H9 (cell line): ENCODE measurements around the gene LRRC8B. TPM values are rescaled to one million over a fixed set of nuclear protein-coding genes. Genes with fewer than 3 reads are reported as not detected.

Source experiments
- DNase-seq: peaks from one replicate; pipeline ENCODE4 v3.0.0-alpha.2; 2017
- H2AFZ ChIP-seq: one replicate; pipeline ENCODE4 v1.6.1; 2013; ENCODE audit warnings: mild to moderate bottlenecking, low read length, control low read depth, moderate library complexity
- H2AK5ac ChIP-seq: 2 replicates; pipeline ENCODE4 v1.6.1; 2013; ENCODE audit warnings: low read length, control low read depth, mixed read lengths; ENCODE audit not compliant: insufficient read length
- H2BK120ac ChIP-seq: one replicate; pipeline ENCODE4 v1.6.1; 2013; ENCODE audit warnings: low read depth, mild to moderate bottlenecking, low read length, control low read depth, inconsistent platforms; ENCODE audit not compliant: poor library complexity, severe bottlenecking
- H2BK12ac ChIP-seq: 2 replicates; pipeline ENCODE4 v1.6.1; 2013; ENCODE audit warnings: low read length, control low read depth, mixed read lengths, low read depth; ENCODE audit not compliant: insufficient read length
- H2BK15ac ChIP-seq: 2 replicates; pipeline ENCODE4 v1.6.1; 2013; ENCODE audit warnings: low read depth, low read length, control low read depth
- H2BK20ac ChIP-seq: one replicate; pipeline ENCODE4 v1.6.1; 2013; ENCODE audit warnings: low read depth, mild to moderate bottlenecking, low read length, control low read depth, inconsistent platforms; ENCODE audit not compliant: poor library complexity, severe bottlenecking
- H2BK5ac ChIP-seq: 2 replicates; pipeline ENCODE4 v1.6.1; 2013; ENCODE audit warnings: low read length, control low read depth, mixed read lengths; ENCODE audit not compliant: insufficient read length
- H3K14ac ChIP-seq: 2 replicates; pipeline ENCODE4 v1.6.1; 2013; ENCODE audit warnings: low read length, control low read depth; ENCODE audit not compliant: insufficient read depth
- H3K18ac ChIP-seq: 2 replicates; pipeline ENCODE4 v1.6.1; 2013; ENCODE audit warnings: low read depth, mild to moderate bottlenecking, mixed read lengths, low read length, control low read depth; ENCODE audit not compliant: insufficient read length
- H3K23ac ChIP-seq: 2 replicates; pipeline ENCODE4 v1.6.1; 2013; ENCODE audit warnings: low read length, control low read depth, mixed read lengths, low read depth; ENCODE audit not compliant: insufficient read length
- H3K23me2 ChIP-seq: 2 replicates; pipeline ENCODE4 v1.6.1; 2013; ENCODE audit warnings: low read depth, mild to moderate bottlenecking, mixed read lengths, low read length, control low read depth; ENCODE audit not compliant: insufficient read length, poor library complexity, severe bottlenecking
- H3K27ac ChIP-seq: 2 replicates; pipeline ENCODE4 v1.5.1; 2013; ENCODE audit warnings: low read length, control low read depth, mixed read lengths, low read depth; ENCODE audit not compliant: insufficient read length
- H3K27me3 ChIP-seq: 2 replicates; pipeline ENCODE4 v1.6.1; 2013; ENCODE audit warnings: low read length, control low read depth, inconsistent platforms; ENCODE audit not compliant: insufficient read depth
- H3K4ac ChIP-seq: 2 replicates; pipeline ENCODE4 v1.6.1; 2013; ENCODE audit warnings: low read depth, mild to moderate bottlenecking, control low read depth, inconsistent platforms, low read length, moderate library complexity
- H3K4me1 ChIP-seq: 2 replicates; pipeline ENCODE4 v1.6.1; 2013; ENCODE audit warnings: low read length, control low read depth, inconsistent platforms; ENCODE audit not compliant: insufficient read depth
- H3K4me2 ChIP-seq: 2 replicates; pipeline ENCODE4 v1.6.1; 2013; ENCODE audit warnings: low read length, control low read depth, mixed read lengths; ENCODE audit not compliant: insufficient read length, insufficient read depth
- H3K56ac ChIP-seq: 2 replicates; pipeline ENCODE4 v1.6.1; 2013; ENCODE audit warnings: low read depth, mild to moderate bottlenecking, mixed read lengths, low read length, control low read depth; ENCODE audit not compliant: insufficient read length
- H3K79me1 ChIP-seq: 2 replicates; pipeline ENCODE4 v1.6.1; 2013; ENCODE audit warnings: low read depth, mild to moderate bottlenecking, moderate library complexity, low read length, control low read depth, inconsistent platforms; ENCODE audit not compliant: insufficient read depth, poor library complexity, severe bottlenecking
- H3K79me2 ChIP-seq: 2 replicates; pipeline ENCODE4 v1.6.1; 2013; ENCODE audit warnings: low read length, control low read depth, inconsistent platforms; ENCODE audit not compliant: insufficient read depth
- H3K9ac ChIP-seq: 2 replicates; pipeline ENCODE4 v1.6.1; 2013; ENCODE audit warnings: low read length, control low read depth, mixed read lengths; ENCODE audit not compliant: insufficient read length; ENCODE audit errors: extremely low read depth
- H3K9me3 ChIP-seq: one replicate; pipeline ENCODE4 v1.6.1; 2013; ENCODE audit warnings: low read depth, low read length, inconsistent platforms; ENCODE audit not compliant: control insufficient read depth
- H3T11ph ChIP-seq: one replicate; pipeline ENCODE4 v1.6.1; 2013; ENCODE audit warnings: mild to moderate bottlenecking, low read length, control low read depth, inconsistent platforms
- H4K20me1 ChIP-seq: one replicate; pipeline ENCODE4 v1.6.1; 2013; ENCODE audit not compliant: control insufficient read depth, insufficient read length, insufficient read depth
- H4K5ac ChIP-seq: 2 replicates; pipeline ENCODE4 v1.6.1; 2013; ENCODE audit warnings: low read depth, mild to moderate bottlenecking, mixed read lengths, low read length, control low read depth; ENCODE audit not compliant: insufficient read length
- H4K8ac ChIP-seq: replicated peaks from 2 replicates; pipeline ENCODE4 v1.6.1; 2013; ENCODE audit warnings: low read length, control low read depth, mixed read lengths, low read depth; ENCODE audit not compliant: insufficient read length
- H4K91ac ChIP-seq: 2 replicates; pipeline ENCODE4 v1.6.1; 2013; ENCODE audit warnings: low read depth, mild to moderate bottlenecking, moderate library complexity, mixed read lengths, low read length, control low read depth; ENCODE audit not compliant: insufficient read length
- H3K27ac Mint-ChIP-seq, 3 experiments: 2 replicates in 2 of 3; 3 replicates in 1 of 3; pipeline ENCODE4 v1.8.0; 2020 to 2021; ENCODE audit warnings: mixed read lengths in 3 of 3, mild to moderate bottlenecking in 1 of 3, moderate library complexity in 1 of 3
- H3K27me3 Mint-ChIP-seq: 2 replicates; pipeline ENCODE4 v1.8.0; 2021; ENCODE audit warnings: low read depth, mild to moderate bottlenecking, moderate library complexity, mixed read lengths
- H3K36me3 Mint-ChIP-seq, 3 experiments: 2 replicates in 2 of 3; 3 replicates in 1 of 3; pipeline ENCODE4 v1.8.0; 2020 to 2021; ENCODE audit warnings: low read depth in 3 of 3, mixed read lengths in 3 of 3; ENCODE audit not compliant: insufficient read depth in 1 of 3
- H3K4me1 Mint-ChIP-seq, 2 experiments: 2 replicates each; pipeline ENCODE4 v1.8.0; 2020; ENCODE audit warnings: mixed read lengths in 2 of 2
- H3K4me3 Mint-ChIP-seq, 2 experiments: 2 replicates in 1 of 2; 3 replicates in 1 of 2; pipeline ENCODE4 v1.8.0; 2020 to 2021; ENCODE audit warnings: mild to moderate bottlenecking in 2 of 2, mixed read lengths in 2 of 2, moderate library complexity in 1 of 2
- H3K9me3 Mint-ChIP-seq, 2 experiments: 2 replicates in 1 of 2; 3 replicates in 1 of 2; pipeline ENCODE4 v1.8.0; 2020; ENCODE audit warnings: mild to moderate bottlenecking in 2 of 2, mixed read lengths in 2 of 2, moderate library complexity in 1 of 2
- CTCF ChIP-seq: fragments of 200-600 bp; sonication (generic); conservative IDR thresholded peaks from 3 replicates; pipeline ENCODE4 v1.8.0; 2021; ENCODE audit warnings: antibody characterized with exemption, mild to moderate bottlenecking
- WGBS: extraction: QIAGEN DNeasy Blood & Tissue Kit; methylation state at CpG from one replicate; pipeline ENCODE4 v1.1.7; 2013; ENCODE audit warnings: missing lambda C conversion rate, low lambda C conversion rate, mixed read lengths; ENCODE audit not compliant: insufficient read length; ENCODE audit errors: extremely low coverage; 5-methylcytosine and 5-hydroxymethylcytosine counted together
- total RNA-seq: library from RNA; stranded (reverse); gene quantifications from 2 replicates; pipeline ENCODE4 v1.2.1, GENCODE V29; 2021

Gene LRRC8B
- total RNA-seq, 1 experiment from 2014 or later = 33.2 TPM

- no peak overlapping the region for H3K4ac ChIP-seq
- no peak overlapping the region for H3T11ph ChIP-seq
- H3K27ac ChIP-seq = no peak overlapping the region
- no peaks in the 10 kb centered on the region for H4K20me1 ChIP-seq
- no peak overlapping the region for H3K4me2 ChIP-seq
- no peak overlapping the region for H3K4me3 Mint-ChIP-seq
- no CpG with 5 or more reads among the region's 3 CpGs for WGBS
- H3K27me3 Mint-ChIP-seq = peaks cover 33% of the 10 kb centered on the region
- H2BK15ac ChIP-seq = no peak overlapping the region
- no peaks in the 10 kb centered on the region for H3K36me3 Mint-ChIP-seq
- no peak overlapping the region for H4K91ac ChIP-seq
- H3K27me3 ChIP-seq = peaks cover 5% of the 10 kb centered on the region; the same call in 1 of the 2 replicates
- no peak overlapping the region for H2BK5ac ChIP-seq
- DNase-seq = no peak
- H4K8ac ChIP-seq = no peak overlapping the region
- no peak overlapping the region for H3K14ac ChIP-seq
- H3K79me1 ChIP-seq = no peaks in the 10 kb centered on the region
- no peak overlapping the region for H2BK20ac ChIP-seq
- H4K5ac ChIP-seq = no peak overlapping the region
- H3K27ac Mint-ChIP-seq = no peak overlapping the region
- H2BK120ac ChIP-seq = no peak overlapping the region
- no peak overlapping the region for H3K9ac ChIP-seq
- H3K4me1 ChIP-seq = no peaks in the 10 kb centered on the region
- no peaks in the 10 kb centered on the region for H3K79me2 ChIP-seq
- H3K23me2 ChIP-seq = peaks cover 22% of the 10 kb centered on the region
- H2AK5ac ChIP-seq = no peak overlapping the region
- H2BK12ac ChIP-seq = no peak overlapping the region
- peaks cover 20 to 24% of the 10 kb centered on the region in 2 experiments for H3K4me1 Mint-ChIP-seq
- no peak overlapping the region for H3K56ac ChIP-seq
- H2AFZ ChIP-seq = no peak overlapping the region
- H3K18ac ChIP-seq = no peak overlapping the region
- no peaks in the 10 kb centered on the region for H3K9me3 Mint-ChIP-seq
- no peak overlapping the region for H3K23ac ChIP-seq
- H3K9me3 ChIP-seq = no peaks in the 10 kb centered on the region
- no peak for TF ChIP-seq CTCF
These were observed 105.4 kb downstream of the LRRC8B start for GRCh38 chr1:89630048-89630447.
